Right renal pelvis (tissue), 4 donors: ENCODE data around the gene DIP2C. TPM values are rescaled to one million over a fixed set of nuclear protein-coding genes. Genes with fewer than 3 reads are reported as not detected.
"Not testable (repeated sequence)": the region's sequence is repeated elsewhere in the genome, so short reads cannot be mapped to it uniquely, and the experiment has no call there.

Source experiments
- DNase-seq, 4 donors: peaks; one replicate each; pipeline ENCODE4 v3.0.0-alpha.2; 2013; ENCODE audit warnings: low read depth in 4 of 4, low spot score in 3 of 4, missing footprints in 1 of 4
- polyA plus RNA-seq, 4 donors: library from polyadenylated mRNA; unstranded; fragments of 120-200 nt; gene quantifications; one replicate each; pipeline ENCODE4 v1.2.1, GENCODE V29; 2013; ENCODE audit not compliant: insufficient read length in 4 of 4

The DIP2C gene
- polyA plus RNA-seq, 4 donors = 19.6 to 22.4 (median 21.1) TPM

DNA sequence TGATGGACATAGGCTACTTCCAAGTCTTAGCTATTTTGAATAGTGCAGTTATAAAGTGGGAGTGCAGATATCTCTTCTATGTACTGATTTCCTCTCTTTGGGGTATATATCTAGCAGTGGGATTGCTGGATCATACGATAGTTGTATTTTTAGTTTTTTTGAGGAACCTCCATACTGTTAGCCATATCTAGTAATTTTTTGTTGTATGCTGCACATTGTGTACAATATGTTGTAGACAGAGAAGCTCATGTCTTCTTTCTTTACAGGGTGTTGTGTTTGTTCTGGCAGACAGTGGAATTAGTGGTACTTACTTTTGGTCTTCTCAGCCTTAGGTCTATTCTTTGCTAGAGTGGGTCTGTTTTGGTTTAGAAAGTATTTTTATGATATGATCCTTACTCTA, 13.7 kb upstream of the DIP2C start:
- no peak for DNase-seq

- not testable (repeated sequence) for DNase-seq
Observed at GRCh38 chr10:700183-700582, 10.7 kb upstream of the DIP2C start.

DNA sequence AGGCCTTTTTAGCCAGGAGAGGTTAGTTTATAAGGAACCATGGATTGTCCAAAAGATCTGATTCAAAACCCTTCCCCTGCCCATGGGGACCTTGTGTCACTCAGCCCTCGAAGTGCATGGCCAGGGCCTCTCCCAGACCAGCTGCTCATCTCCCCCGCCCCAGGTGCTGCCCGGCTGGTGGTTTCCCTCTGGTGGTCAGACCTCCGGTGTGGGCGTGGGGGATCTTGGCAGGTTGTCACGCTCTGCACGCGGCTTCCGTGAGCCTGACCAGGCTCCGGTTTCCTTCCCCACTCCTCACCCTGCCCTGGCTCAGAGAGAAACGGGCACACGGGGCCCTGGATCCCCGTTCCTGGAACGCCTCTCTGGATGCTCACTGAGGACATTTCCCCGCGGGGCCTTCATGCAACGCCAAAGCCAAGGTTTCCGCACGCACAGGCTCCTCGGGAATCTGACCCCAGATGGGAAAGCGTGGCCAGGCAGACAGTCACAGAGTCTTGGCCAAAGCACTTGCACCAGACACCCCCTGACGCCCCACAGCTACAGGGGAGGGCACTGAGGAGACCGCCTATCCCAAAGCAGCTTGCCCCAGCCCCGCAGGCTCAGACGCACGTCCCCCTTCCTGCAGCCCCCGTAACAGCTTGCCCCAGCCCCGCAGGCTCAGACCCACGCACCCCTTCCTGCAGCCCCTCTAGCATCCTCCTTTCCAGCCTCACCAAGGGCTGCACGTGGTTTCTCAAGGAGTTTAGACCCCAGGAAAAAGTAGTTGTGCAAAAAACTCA, 7.8 kb upstream of the DIP2C start:
- no peak for DNase-seq

- DNase-seq = no peak
Observed at GRCh38 chr10:695396-695795, 5.9 kb upstream of the DIP2C start.

- no peak for DNase-seq
Observed at GRCh38 chr10:693506-693905, 4.0 kb upstream of the DIP2C start.

DNA sequence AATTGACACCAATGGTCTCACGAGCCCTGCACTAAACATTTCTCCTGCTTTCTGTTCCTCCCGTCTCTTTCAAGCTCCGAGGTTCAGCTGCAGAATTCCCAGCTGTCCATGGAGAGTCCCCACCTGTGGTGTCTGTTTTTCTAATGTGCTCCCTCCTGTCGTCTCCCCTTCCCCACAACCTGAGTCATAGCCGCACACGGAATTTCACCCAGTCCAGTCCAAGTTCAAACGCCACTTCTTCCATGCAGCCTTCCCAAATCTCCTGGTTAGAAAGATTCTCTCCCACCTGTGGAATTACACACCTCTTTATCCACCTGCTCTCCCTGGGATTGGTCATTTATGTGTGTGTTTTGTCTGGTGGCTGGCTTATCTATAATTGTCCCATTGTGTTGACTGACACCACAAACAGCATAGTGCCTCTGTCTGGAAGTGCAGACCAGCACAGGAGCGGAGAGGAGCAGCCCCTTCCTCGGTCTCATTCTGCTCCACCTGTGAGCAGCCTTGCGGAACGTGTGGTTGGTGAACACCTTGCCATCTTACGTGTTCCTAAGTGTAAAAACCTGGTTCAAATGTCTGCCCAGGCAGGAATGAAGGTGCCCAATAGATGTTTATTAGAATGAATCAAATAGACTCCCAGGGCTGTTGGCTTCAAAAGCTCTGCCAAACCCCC, 3.3 kb upstream of the DIP2C start:
- DNase-seq = no peak

GRCh38 chr10:691216-691615, 1.7 kb upstream of the DIP2C start:
- DNase-seq = no peak

DNA sequence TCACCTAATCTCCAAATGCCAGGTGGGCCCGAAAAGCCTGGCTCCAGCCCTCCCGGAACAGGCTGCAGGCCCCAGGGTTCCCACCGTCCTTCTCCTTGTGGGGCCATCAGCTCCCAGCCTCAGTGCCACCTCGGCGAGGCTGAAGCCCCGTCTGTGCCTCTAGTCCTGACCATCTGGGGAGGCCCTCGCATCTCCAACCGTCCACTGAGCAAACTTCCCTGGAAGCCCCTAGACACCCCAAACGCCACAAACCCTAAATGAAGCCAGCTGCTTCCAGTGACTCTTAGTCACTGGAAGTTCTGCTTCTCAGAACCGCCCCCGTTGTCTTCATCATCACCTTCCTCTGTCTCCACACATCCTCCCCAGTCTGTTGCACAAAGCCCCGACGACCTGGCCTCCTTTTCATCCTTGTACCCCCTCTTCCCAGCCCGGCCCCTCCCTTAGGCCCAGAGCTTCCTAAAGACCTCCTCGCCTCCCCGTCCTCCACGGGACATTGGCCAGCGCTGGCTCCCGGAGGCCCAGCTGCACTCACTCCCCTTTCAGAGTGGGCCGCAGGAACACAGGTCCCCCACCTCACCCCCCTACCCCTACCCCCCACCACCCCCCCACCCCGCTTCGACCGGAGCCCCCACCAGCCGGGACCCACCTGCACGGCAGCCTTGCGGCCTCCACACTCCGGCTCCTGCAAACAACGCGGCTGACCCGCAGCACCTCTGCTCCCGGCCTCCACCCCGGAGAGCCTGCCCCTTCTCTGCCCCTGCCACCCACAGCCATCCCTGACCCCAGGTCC, 1.1 kb upstream of the DIP2C start:
- DNase-seq = no peak

DNA sequence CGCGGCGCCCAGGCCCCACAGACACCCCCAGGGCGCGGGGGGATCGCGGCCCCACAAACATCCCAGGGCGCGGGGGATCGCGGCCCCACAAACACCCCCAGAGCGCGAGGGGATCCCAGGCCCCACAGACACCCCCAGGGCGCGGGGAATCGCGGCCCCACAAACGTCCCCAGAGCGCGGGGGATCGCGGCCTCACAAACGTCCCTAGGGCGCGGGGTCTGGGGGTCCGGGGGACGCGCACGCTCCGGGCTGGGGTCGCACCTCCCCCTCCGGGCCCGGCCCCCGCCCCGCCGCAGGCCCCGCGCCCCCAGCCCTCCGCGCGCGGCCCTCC, 382 bp downstream of the DIP2C start:
- DNase-seq = no peak

- no peak for DNase-seq
Observed at GRCh38 chr10:688312-689120, 952 bp downstream of the DIP2C start.

DNA sequence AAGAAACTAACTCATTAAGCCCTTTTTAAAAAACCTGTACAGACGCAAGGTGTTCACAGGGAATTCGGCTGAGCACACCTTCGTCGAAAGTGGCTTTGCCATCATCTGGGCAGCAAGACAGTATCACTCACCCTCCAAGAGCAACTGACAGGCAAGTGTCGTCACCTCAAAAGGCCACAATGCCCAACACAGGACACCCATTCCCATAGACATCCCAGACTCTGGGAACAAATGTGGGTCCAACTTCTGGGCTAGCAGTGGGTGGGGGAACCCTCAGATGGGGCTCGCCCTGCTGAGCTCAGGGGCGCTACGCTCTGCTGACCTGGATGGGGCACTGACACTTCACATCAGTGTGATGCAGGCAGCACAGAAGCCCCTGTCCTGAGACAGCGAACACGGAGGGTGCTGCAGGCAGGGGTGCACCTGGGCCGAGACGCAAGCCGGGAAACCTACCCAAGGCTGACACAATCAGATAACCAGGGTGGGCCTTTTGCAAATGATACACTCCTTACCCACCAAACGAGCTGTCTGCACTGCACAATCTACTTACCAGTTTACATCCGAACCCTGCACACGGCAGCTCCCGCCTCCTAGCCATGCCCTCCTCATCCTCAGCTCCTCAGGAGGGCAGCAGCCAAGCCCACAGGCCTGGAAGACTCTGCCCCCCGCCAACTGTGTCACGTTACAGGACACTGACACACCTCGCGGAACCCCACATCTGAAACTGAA, 1.7 kb downstream of the DIP2C start:
- no peak for DNase-seq

DNA sequence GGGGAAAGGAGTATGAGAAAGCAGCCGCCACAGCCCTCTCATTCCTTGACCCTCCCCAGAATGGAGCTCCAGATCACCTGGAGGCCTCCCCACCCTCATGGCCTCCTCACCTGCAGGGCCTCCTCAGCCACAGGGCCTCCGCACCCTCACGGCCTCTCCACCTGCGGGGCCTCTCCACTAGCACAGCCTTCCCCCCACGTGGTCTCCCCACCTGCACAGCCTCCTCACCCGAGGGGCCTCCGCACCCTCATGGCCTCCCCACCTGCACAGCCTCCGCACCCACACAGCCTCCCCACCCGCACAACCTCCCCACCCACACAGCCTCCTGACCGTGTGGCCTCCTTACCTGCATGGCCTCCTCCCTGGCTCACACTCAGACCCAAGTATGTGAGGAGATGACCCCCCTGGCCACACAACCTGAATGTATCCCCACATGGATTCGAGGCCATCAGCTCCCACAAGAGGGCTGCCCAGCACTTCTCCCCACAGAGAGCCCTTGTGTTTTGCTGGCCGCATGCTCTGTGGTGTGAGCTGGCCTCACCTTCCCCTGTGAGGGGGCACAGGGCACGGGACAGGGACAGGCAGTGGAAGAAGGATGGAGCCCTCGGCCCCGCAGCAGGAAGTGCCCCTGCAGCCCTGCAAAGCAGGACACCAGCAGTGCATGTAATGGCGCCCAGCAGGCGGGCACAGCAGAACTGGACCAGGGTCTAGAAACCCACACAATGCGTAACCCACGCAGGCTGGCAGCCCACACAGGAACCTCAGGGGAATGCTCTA, 3.1 kb downstream of the DIP2C start:
- DNase-seq = no peak

DNA sequence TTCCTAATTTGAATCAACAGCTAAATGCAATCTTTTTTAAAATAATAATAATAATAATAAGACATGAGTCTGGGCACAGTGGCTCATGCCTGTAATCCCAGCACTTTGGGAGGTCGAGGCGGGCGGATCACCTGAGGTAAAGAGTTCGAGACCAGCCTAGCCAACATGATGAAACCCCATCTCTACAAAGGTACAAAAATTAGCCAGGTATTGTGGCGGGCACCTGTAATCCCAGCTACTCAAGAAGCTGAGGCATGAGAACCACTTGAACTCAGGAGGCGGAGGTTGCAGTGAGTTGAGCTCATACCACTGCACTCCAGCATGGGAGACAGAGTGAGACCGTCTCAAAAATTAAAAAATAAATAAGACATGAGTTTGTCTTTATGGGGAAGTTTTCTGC, 3.9 kb downstream of the DIP2C start:
- no peak for DNase-seq

DNA sequence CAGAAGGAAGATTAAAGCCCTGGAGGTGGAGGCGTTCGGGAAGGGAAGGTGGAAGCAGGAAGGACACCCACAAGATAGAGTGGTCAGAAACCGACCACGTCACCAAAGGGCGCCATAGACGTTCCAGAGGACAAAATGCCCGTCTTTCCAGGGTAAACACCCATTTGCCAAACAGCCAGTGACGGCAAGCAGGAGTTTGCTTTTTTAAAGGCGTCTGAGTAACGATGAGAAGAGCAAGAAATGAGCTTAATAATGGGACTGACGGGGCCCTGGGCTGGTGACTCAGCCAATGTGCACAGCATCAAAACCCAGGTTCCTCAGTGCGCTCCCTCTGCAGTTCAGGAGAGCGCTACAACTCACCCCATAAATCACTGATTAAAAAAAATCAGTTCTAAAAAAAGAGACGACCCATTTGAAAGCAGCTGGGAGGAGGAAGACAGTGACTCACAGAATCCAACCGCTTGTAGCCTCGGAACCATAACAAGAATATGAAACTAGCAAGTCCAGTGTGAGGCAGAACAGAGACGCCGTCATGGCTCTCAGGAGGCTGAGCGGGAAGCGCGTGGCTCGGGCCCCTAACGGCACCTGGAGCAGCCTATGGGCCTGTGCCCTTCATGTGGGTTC, 5.9 kb downstream of the DIP2C start:
- DNase-seq = no peak

- DNase-seq = no peak
Observed at GRCh38 chr10:682931-683447, 6.5 kb downstream of the DIP2C start.

GRCh38 chr10:681670-682318, 7.7 kb downstream of the DIP2C start:
- DNase-seq = no peak

GRCh38 chr10:680745-681144, 8.7 kb downstream of the DIP2C start:
- DNase-seq = no peak

GRCh38 chr10:680146-680545, 9.3 kb downstream of the DIP2C start:
- DNase-seq = no peak
